NCI-H510A treated with DMSO at 0.1 percent for 48 hours (cell line): Measurements from ENCODE around the gene ROR1.

Source experiments
- DNase-seq: peaks from one replicate; lab custom pipeline; 2025; lab: John Stamatoyannopoulos, UW

The ROR1 gene

DNA sequence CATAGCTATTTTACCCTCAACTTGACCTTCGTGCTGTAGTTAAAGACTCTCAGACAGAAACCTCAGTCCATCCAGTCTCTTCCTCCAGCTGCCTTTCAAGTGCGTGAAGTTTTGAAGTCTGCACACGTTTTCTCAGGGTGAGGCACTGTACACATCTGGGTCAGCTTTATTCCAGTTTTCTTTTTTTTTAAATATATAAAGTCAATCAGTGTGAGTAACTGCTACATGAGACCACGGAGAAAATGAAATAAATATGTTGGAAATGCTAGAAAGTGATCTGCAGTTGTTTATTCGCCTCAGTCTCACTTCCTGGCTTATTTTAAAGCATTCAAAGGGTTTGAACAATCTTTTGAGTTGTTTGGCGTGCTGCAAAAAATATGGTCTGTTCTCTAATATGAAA is 135.7 kb downstream of the ROR1 start:
- DNase-seq: no peak

DNA sequence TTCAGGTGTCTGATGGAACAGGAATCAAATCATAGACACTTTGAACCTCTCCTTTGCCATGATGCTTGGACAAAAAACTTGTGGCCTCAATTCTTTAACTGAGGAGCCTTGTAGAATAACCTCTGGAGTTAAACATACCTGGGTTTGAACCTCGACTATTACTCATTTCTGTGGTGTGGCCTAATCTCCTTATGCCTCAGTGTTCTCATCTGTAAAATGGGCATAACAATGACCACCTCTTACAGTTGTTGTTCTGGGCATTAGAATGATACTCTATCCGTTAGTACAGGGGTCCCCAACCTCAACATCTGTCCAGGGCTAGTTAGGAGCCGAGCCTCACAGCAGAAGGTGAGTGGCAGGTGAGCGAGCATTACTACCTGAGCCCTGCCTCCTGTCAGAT is 137.2 kb downstream of the ROR1 start:
- DNase-seq: no peak

DNA sequence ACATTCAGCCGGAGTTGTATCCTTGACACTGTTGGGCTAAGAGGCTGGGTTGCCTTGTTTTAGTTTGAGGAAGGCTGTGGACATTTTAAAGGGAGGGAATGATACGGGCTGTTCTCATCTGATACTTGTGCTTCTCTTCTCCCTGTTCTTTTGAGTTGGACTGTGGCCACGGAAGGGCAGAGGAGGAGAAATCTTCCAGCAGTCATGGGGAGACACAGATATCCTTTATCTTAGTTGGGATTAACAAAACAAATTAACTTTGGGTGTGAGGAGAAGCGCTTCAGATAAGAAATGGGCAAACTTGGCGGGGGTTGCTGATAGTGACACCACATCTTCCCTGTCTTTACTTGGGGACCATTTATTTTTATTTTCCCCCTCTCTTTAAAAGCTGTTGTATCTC is 138.8 kb downstream of the ROR1 start:
- no peak for DNase-seq

GRCh38 chr1:63913533-63913932 is 139.7 kb downstream of the ROR1 start:
- DNase-seq: no peak

- no peak for DNase-seq
These were observed 140.4 kb downstream of the ROR1 start for GRCh38 chr1:63914241-63914640.

GRCh38 chr1:63914706-63915105 is 140.9 kb downstream of the ROR1 start:
- DNase-seq: no peak

DNA sequence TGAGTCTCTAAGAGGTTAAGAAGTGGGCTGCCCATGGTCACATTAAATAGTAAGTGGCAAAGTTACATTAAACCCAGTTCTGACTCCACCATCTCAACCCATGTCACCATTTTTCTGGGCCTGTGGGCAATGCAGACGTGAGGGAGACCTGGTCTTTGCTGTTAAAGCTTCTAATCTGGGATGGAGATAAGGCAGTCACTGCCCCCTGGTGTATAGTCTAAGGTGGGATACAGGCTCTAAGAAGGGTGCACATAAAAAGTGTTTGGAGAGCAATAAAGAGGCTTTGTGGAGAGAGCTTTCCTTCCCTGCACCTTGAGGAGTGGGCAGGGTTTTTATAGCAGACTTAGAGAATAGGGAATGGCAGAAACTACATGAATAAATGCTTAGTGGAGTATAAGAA is 141.3 kb downstream of the ROR1 start:
- no peak for DNase-seq

- DNase-seq: no peak
These were observed 142.9 kb downstream of the ROR1 start for GRCh38 chr1:63916485-63917360.

- DNase-seq: no peak
These were observed 144.0 kb downstream of the ROR1 start for GRCh38 chr1:63917571-63918417.

- no peak for DNase-seq
These were observed 144.7 kb downstream of the ROR1 start for GRCh38 chr1:63918418-63918945.

- DNase-seq: no peak
These were observed 146.6 kb downstream of the ROR1 start for GRCh38 chr1:63920154-63921117.

- no peak for DNase-seq
These were observed 147.5 kb downstream of the ROR1 start for GRCh38 chr1:63921359-63921758.

DNA sequence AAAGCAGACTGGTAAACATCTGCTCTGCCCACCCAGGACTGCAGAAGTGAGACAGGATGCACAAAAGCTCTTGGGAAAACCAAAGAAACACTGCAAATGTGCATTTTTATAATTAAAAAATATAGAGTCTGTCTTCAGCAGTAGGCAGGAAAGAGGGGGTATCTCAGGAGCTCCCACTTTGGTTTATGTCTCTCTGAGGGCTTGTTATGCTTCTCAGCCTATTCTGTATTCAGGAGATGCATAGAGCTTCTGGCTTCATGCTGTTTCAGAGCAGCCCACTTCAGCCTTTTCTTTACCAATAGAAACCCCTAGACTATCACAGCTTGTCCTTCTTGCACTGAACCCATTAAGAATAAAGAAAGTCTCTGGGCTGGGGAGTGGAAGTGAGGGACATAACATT is 148.0 kb downstream of the ROR1 start:
- DNase-seq: no peak

GRCh38 chr1:63922848-63923247 is 149.0 kb downstream of the ROR1 start:
- no peak for DNase-seq

DNA sequence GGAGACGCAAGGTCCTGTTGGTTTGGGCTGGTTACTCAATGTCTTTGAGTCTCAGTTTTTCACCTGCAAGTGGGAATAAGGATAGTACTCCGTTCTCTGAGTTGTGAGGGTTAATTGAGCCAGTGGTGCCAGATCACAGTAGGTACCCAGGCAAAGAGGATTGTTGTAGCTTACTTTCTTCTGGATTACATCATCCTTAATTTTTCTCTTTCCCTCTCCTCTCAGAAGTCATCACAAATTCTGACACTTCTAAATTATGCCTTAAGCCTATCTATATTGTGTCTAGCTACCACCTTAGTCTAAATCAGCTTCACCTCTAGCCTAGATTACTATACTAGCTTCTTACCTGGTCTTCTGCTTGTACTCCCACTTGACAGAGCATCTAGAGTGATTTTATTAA is 149.5 kb downstream of the ROR1 start:
- DNase-seq: no peak

- no peak for DNase-seq
These were observed 150.8 kb downstream of the ROR1 start for GRCh38 chr1:63924600-63924999.

- no peak for DNase-seq
These were observed 154.6 kb downstream of the ROR1 start for GRCh38 chr1:63928186-63929105.

GRCh38 chr1:63929106-63929478 is 155.3 kb downstream of the ROR1 start:
- no peak for DNase-seq

DNA sequence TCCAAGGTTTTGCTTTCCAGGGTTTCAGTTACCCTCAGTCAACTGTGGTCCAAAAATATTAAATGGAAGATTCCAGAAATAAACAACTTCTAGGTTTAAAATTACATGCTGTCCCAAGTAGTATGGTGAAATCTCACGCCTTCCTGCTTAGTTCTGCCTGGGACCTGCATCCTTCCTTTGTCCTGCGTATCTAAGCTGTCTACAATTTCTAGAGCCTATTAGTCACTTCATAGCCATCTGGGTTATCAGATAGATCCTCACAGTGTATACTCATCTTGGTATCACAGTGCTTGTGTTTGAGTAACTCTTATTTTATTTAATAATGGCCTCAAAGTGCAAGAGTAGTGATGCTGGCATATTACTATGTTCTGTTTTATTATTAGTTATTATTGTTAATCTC is 157.7 kb downstream of the ROR1 start:
- no peak for DNase-seq

- no peak for DNase-seq
These were observed 160.9 kb downstream of the ROR1 start for GRCh38 chr1:63934697-63935096.

DNA sequence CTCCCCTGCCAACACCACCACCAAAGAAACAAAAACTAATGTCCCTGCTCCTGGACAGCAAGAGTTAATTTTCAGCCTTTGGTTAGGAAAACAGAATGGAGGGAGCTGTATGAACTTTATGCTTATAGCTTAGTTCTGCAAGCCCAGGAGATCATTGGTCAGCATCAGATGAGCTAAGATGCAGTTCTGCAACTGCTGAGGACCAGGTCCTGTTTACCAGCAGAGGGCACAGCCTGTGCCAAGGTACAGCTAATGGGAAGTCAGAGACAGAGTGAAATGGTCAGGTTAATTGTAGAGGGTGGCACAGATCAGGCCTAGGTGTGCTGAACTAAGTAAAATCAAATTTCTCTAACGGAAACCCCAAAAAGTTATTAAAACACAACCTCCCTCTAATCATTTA is 161.3 kb downstream of the ROR1 start:
- peak; percentile 27 for DNase-seq
